Tibial nerve (tissue), 4 donors: ENCODE results near the gene TBX5. TPM values are rescaled to one million over a fixed set of nuclear protein-coding genes. Genes with fewer than 3 reads are reported as not detected.

ENCODE experiments used
- DNase-seq, 2 donors: peaks; one replicate each; pipeline ENCODE4 v3.0.0-alpha.2; 2019; ENCODE audit warnings: low spot score in 2 of 2
- H3K27ac ChIP-seq, 4 donors: fragments of 200-600 bp; sonication (generic) in 3 of 4; one replicate each; pipeline ENCODE4 v1.5.1; 2017 to 2019; ENCODE audit warnings: mild to moderate bottlenecking in 1 of 4
- H3K27me3 ChIP-seq, 2 donors: fragments of 200-600 bp; sonication (generic) in 1 of 2; one replicate each; pipeline versions ENCODE4 v1.5.1 to v1.6.0; 2017 to 2019
- H3K36me3 ChIP-seq, 3 donors: fragments of 200-600 bp; sonication (generic); one replicate each; pipeline ENCODE4 v1.5.1; 2018 to 2019
- H3K4me1 ChIP-seq, 4 donors: fragments of 200-600 bp; sonication (generic) in 3 of 4; one replicate each; pipeline ENCODE4 v1.5.1; 2017 to 2019
- H3K4me3 ChIP-seq, 4 donors: fragments of 200-600 bp; sonication (generic) in 3 of 4; one replicate each; pipeline ENCODE4 v1.5.1; 2017 to 2019; ENCODE audit warnings: mild to moderate bottlenecking in 1 of 4, moderate library complexity in 1 of 4
- H3K9me3 ChIP-seq, 4 donors: fragments of 200-600 bp; sonication (generic) in 3 of 4; one replicate each; pipeline ENCODE4 v1.5.1; 2017 to 2019
- CTCF ChIP-seq, 5 experiments: fragments of 200-600 bp in 3 of 5; fragments of 450-650 bp in 2 of 5; sonication (generic) in 3 of 5; IDR thresholded peaks; one replicate each; pipeline ENCODE4 v1.5.1; 2016 to 2019; ENCODE audit warnings: antibody characterized with exemption in 5 of 5, mild to moderate bottlenecking in 3 of 5, moderate library complexity in 2 of 5
- EP300 ChIP-seq, 2 donors: sonication (generic); formaldehyde crosslinking; IDR thresholded peaks; one replicate each; pipeline ENCODE4 v1.6.1; 2017; ENCODE audit warnings: antibody characterized with exemption in 2 of 2, mild to moderate bottlenecking in 1 of 2
- POLR2A ChIP-seq, 2 donors: fragments of 450-650 bp; IDR thresholded peaks; one replicate each; pipeline ENCODE4 v1.6.1; 2017; ENCODE audit warnings: antibody characterized with exemption in 2 of 2, mild to moderate bottlenecking in 2 of 2, moderate library complexity in 2 of 2
- WGBS, 2 donors: methylation state at CpG; one replicate each; pipeline ENCODE4 v1.1.5; 2018; 5-methylcytosine and 5-hydroxymethylcytosine counted together
- total RNA-seq, 4 donors: library from RNA; depleted of rRNA; stranded (reverse); fragments of >200 nt; gene quantifications; one replicate each; pipeline ENCODE4 v1.1.0, GENCODE V29; 2016

The TBX5 gene
- total RNA-seq, 4 donors from 2014 or later: not detected

DNA sequence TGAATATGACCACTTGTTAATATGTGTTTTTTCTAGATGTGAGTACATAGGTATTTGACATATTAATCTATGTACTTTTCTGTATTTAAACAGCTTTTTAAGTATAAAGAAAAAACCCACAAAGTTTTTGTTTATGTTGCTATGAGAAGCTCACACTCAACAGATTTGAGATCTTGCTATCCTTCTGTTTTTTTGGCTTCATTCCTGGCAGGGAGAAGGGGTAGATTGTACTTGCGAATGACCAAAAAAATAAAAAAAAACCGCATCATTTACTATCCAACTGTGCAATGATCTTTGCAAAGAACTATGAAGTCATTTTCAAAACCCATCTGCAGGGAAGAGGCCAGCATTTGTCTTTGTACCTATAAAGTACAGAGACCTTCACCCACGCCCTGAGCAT, 28.4 kb upstream of the TBX5 start:
- Histone ChIP-seq H3K4me3 (no peak overlapping the region), H3K9me3 (peaks cover 0 to 11% (median 0%) of the 10 kb centered on the region in 4 donors), H3K27me3 (peaks cover 0 to 19% of the 10 kb centered on the region in 2 donors), H3K36me3 (no peaks in the 10 kb centered on the region), H3K27ac (no peak overlapping the region), H3K4me1 (peaks cover 0 to 3% (median 0%) of the 10 kb centered on the region in 4 donors)
- DNase-seq: no peak
- TF ChIP-seq EP300 (IDR thresholded peaks at IDR 0.05) (no peak), POLR2A (IDR thresholded peaks at IDR 0.05) (no peak)
- 46 to 61% methylated on average over 3 of the region's 3 CpGs for WGBS, 2 donors

- 29 to 48% methylated on average over 1 of the region's 1 CpG for WGBS, 2 donors
- DNase-seq: no peak
- Histone ChIP-seq H3K36me3 (no peaks in the 10 kb centered on the region), H3K27me3 (peaks cover 0 to 10% of the 10 kb centered on the region in 2 donors), H3K4me3 (no peak overlapping the region), H3K9me3 (peaks cover 0 to 10% (median 0%) of the 10 kb centered on the region in 4 donors), H3K4me1 (no peaks in the 10 kb centered on the region), H3K27ac (no peak overlapping the region)
- TF ChIP-seq EP300 (IDR thresholded peaks at IDR 0.05): no peak
- no peak for TF ChIP-seq POLR2A (IDR thresholded peaks at IDR 0.05)
- TF ChIP-seq CTCF (IDR thresholded peaks at IDR 0.05): no peak
These were observed 26.0 kb upstream of the TBX5 start for GRCh38 chr12:114431902-114432301.

DNA sequence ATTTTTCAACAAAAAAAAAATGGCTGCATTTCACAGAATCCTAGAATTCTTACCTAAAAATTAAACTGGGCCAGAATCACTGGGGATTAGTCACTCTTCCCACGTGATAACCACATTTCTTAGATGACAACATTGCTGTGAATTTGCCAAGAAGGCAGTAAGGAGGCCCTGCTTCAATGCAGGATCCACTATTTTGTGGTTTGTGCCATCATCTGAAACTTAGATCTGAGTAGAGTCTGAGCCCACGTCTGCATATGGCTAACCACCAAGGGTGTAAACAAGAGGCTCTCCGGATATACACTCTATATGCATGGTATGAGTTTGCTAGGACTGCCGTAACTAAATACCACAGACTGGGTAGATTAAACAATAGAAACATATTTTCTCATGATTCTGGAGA, 24.4 kb upstream of the TBX5 start:
- Histone ChIP-seq H3K9me3 (no peaks in the 10 kb centered on the region), H3K4me3 (no peak overlapping the region), H3K4me1 (no peaks in the 10 kb centered on the region), H3K36me3 (no peaks in the 10 kb centered on the region), H3K27me3 (peaks cover 0 to 10% of the 10 kb centered on the region in 2 donors), H3K27ac (no peak overlapping the region)
- no peak for TF ChIP-seq POLR2A (IDR thresholded peaks at IDR 0.05)
- TF ChIP-seq EP300 (IDR thresholded peaks at IDR 0.05): no peak
- no peak for TF ChIP-seq CTCF (IDR thresholded peaks at IDR 0.05)
- DNase-seq: no peak
- 53 to 60% methylated on average over 4 of the region's 4 CpGs for WGBS, 2 donors

- peaks cover 0 to 3% (median 0%) of the 10 kb centered on the region in 4 donors for H3K9me3 ChIP-seq
- TF ChIP-seq POLR2A (IDR thresholded peaks at IDR 0.05) (no peak), CTCF (IDR thresholded peaks at IDR 0.05) (no peak), EP300 (IDR thresholded peaks at IDR 0.05) (no peak)
- no peak overlapping the region for H3K4me3 ChIP-seq
- peaks cover 0 to 10% of the 10 kb centered on the region in 2 donors for H3K27me3 ChIP-seq
- no peak for DNase-seq
- no peak overlapping the region for H3K27ac ChIP-seq
- 53 to 58% methylated on average over 3 of the region's 3 CpGs for WGBS, 2 donors
- no peaks in the 10 kb centered on the region for H3K36me3 ChIP-seq
- H3K4me1 ChIP-seq: no peaks in the 10 kb centered on the region
These were observed 19.2 kb upstream of the TBX5 start for GRCh38 chr12:114425031-114425626.

DNA sequence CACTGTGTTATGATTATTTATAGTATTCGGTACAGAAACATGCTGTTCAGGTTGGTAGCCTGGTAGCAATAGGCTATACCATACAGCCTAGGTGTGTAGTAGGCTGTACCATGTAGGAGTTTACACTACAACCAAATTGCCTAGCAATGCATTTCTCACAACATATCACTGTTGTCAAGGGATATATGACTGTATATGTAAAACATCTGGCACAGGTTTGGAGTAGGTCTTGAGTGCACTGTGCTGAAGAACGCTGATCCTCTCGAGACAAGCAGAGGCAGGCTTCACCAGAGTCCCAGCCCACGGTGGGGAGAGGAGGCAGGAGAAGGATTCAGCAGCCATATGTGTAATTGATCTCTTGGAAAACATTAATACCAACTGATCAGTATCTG, 15.0 kb upstream of the TBX5 start:
- TF ChIP-seq CTCF (IDR thresholded peaks at IDR 0.05) (no peak), POLR2A (IDR thresholded peaks at IDR 0.05) (no peak), EP300 (IDR thresholded peaks at IDR 0.05) (no peak)
- Histone ChIP-seq H3K4me1 (no peaks in the 10 kb centered on the region), H3K9me3 (peaks cover 0 to 3% (median 0%) of the 10 kb centered on the region in 4 donors), H3K27me3 (peaks cover 0 to 18% of the 10 kb centered on the region in 2 donors), H3K4me3 (no peak overlapping the region), H3K27ac (no peak overlapping the region), H3K36me3 (no peaks in the 10 kb centered on the region)
- DNase-seq: no peak
- 75 to 77% methylated on average over 4 of the region's 4 CpGs for WGBS, 2 donors
